ENCODE measurements around the gene SLC2A4RG.

The SLC2A4RG gene

DNA sequence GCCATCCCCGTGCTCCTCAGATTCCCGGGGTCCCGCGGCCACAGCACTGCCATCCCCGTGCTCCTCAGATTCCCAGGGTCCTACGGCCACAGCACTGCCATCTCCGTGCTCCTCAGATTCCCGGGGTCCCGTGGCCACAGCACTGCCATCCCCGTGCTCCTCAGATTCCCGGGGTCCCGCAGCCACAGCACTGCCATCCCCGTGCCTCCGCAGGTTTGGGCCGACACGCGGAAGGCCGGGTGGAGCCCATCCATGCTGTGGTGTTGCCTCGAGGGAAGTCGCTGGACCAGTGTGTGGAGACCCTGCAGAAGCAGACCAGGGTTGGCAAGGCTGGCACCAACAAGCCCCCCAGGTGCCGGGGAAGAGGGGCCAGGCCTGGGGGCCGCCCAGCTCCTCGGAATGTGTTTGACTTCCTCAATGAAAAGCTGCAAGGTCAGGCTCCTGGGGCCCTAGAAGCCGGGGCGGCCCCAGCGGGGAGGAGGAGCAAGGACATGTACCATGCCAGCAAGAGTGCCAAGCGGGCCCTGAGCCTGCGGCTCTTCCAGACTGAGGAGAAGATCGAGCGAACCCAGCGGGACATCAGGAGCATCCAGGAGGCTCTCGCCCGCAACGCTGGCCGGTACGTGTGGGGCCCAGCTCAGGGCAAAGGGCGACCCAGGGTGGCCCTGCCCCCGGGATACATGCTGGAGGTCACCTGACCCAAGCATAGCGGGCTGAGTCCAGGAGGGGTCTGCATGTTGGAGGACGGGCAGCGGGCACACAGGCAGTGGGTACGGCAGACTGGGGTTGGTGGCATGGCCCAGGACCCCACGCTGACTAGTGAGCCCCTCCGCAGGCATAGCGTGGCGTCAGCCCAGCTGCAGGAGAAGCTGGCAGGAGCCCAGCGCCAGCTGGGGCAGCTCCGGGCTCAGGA, 4.4 kb upstream of the SLC2A4RG start:
- H3K9ac ChIP-seq (ENCODE audit: low read length) = no peak overlapping the region
- H3K4me3 ChIP-seq (ENCODE audit: low read length) = no peak overlapping the region

DNA sequence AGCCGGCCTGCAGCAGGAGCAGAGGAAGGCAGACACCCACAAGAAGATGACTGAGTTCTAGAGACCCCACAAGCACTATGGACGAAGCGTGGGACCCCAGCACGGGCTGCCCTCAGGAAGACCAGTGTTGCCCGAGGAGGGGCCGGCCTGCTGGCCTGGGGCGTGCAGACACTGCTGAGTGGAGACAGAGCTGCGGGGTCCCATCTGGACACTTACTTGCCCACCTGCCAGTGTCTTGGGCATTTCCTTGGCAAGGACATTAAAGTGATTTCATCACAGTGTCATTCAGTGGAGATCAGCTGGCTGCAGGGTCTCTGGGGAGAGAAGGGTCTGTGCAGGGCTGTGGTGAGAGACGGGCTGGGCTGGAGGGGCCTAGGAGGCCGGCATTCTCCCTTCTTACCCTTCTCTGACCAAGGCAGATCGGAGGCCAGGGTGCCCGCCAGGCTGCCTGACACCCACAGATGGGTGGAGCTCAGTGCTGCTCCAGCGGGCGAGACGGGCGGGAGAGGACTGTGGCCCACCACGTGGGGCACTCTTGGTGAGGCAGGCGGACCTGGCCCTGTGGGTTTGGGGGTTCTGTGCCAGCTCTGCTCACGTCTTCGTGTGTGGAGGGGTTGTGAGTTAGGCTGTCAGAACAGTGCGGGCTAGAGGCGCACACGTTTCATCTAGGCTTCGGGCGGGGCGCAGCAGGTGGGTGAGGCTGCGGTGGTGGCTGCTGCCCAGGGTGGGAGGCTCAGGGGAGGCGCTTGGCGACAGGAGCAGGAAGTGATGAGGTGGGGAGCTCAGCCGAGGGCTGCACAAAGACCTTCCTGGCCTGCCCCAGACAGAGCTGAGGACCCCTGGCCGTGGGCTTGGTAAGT, 3.5 kb upstream of the SLC2A4RG start, which contains the start of gene LIME1:
TSS of gene LIME1 (plus strand) at position 806 of the 860 bp plus-strand sequence. CDS start 886 bp downstream, outside the sequence.
- no peaks in the 10 kb centered on the region for H3K27me3 ChIP-seq (ENCODE audit: control insufficient read depth, insufficient read depth, low read length)
- no peak within 1 kb of the TSS for H3K27ac ChIP-seq (ENCODE audit: low read depth, low read length)
- H3K4me3 ChIP-seq (ENCODE audit: low read length) = peak within 1 kb of the TSS; percentile 61
- H3K36me3 ChIP-seq (ENCODE audit: control insufficient read depth, insufficient read depth, low read length) = peaks cover 6% of the 10 kb centered on the region
- peaks cover 6% of the 10 kb centered on the region for H3K4me1 ChIP-seq (ENCODE audit: control insufficient read depth, insufficient read depth, low read length)
- no peak within 1 kb of the TSS for H3K9ac ChIP-seq (ENCODE audit: low read length)

More for the DNA sequence above, 4.4 kb upstream of the SLC2A4RG start:
- H3K36me3 ChIP-seq (ENCODE audit: control insufficient read depth, insufficient read depth, low read length) = peaks cover 6% of the 10 kb centered on the region
- H3K27me3 ChIP-seq (ENCODE audit: control insufficient read depth, insufficient read depth, low read length) = no peaks in the 10 kb centered on the region
- peaks cover 5% of the 10 kb centered on the region for H3K4me1 ChIP-seq (ENCODE audit: control insufficient read depth, insufficient read depth, low read length)
- no peak overlapping the region for H3K27ac ChIP-seq (ENCODE audit: low read depth, low read length)

DNA sequence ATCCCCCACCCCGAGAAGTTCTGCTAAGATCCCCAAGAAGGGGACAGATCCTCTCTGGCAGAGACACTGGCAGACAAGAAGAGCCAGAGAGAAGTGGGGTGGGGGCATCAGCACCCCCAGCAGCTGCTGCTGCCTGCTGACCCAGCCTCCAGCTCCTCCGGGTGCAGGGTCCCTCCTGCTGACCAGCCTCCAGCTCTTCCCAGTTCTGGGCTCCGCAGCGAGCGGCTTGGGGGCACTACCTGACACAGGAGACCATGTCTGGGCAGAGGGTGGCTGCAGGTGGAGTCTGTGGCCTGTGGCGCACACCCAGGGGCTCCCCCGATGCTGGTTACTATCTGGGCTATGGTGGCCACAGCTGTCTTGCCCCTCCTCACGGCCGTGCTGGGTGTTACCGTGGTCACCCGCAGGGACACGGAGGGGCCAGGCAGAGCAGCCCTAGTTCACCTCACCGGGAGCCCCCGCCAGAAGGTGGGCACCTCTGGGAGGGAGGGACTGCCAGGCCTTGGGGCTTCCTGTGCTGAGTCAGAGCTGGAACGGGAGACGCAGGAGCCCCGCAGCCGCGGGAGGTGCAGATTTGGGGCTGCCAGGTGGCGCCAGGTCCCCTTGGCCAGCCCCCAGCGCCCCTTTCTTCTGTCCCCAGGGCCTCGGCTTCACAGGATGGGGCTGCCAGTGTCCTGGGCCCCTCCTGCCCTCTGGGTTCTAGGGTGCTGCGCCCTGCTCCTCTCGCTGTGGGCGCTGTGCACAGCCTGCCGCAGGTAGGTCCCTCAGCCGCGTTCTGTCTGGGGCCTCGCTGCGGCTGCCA, 2.5 kb upstream of the SLC2A4RG start:
- H3K4me3 ChIP-seq (ENCODE audit: low read length) = peak overlapping the region; percentile 61
- H3K27ac ChIP-seq (ENCODE audit: low read depth, low read length) = no peak overlapping the region
- H3K27me3 ChIP-seq (ENCODE audit: control insufficient read depth, insufficient read depth, low read length) = no peaks in the 10 kb centered on the region
- H3K4me1 ChIP-seq (ENCODE audit: control insufficient read depth, insufficient read depth, low read length) = peaks cover 11% of the 10 kb centered on the region
- peaks cover 6% of the 10 kb centered on the region for H3K36me3 ChIP-seq (ENCODE audit: control insufficient read depth, insufficient read depth, low read length)
- H3K9ac ChIP-seq (ENCODE audit: low read length) = no peak overlapping the region

DNA sequence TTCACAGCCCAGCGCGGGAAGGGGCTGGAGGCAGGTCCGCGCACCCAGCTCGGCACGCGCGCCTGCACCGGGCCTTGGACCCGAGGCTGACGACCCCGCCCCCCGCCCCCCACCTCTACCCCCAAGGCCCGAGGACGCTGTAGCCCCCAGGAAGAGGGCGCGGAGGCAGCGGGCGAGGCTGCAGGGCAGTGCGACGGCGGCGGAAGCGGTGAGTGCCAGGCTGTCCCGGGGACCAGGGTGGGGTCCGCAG, 2.0 kb upstream of the SLC2A4RG start:
- Histone ChIP-seq H3K27ac (ENCODE audit: low read depth, low read length) (no peak overlapping the region), H3K9ac (ENCODE audit: low read length) (no peak overlapping the region), H3K36me3 (ENCODE audit: control insufficient read depth, insufficient read depth, low read length) (peaks cover 6% of the 10 kb centered on the region), H3K27me3 (ENCODE audit: control insufficient read depth, insufficient read depth, low read length) (no peaks in the 10 kb centered on the region), H3K4me3 (ENCODE audit: low read length) (peak overlapping the region; percentile 61), H3K4me1 (ENCODE audit: control insufficient read depth, insufficient read depth, low read length) (peaks cover 11% of the 10 kb centered on the region)

DNA sequence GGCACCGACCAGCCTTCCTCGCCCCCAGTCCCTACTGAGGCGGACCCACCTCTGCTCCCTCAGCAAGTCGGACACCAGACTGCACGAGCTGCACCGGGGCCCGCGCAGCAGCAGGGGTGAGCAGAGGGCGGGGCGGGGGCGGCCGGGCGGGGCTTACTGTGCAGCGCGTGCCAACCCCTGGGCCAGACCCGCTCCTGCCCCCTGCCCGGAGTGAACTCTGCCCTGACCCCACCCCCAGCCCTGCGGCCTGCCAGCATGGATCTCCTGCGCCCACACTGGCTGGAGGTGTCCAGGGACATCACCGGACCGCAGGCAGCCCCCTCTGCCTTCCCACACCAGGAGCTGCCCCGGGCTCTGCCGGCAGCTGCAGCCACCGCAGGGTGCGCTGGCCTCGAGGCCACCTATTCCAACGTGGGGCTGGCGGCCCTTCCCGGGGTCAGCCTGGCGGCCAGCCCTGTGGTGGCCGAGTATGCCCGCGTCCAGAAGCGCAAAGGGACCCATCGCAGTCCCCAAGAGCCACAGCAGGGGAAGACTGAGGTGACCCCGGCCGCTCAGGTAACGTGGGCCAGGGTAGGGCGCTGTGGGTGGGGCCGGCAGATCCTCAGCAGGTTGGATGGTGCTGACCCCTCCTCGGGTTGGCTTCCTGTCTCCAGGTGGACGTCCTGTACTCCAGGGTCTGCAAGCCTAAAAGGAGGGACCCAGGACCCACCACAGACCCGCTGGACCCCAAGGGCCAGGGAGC, 1.5 kb upstream of the SLC2A4RG start:
- Histone ChIP-seq H3K27me3 (ENCODE audit: control insufficient read depth, insufficient read depth, low read length) (no peaks in the 10 kb centered on the region), H3K27ac (ENCODE audit: low read depth, low read length) (no peak overlapping the region), H3K4me3 (ENCODE audit: low read length) (peak overlapping the region; percentile 43), H3K4me1 (ENCODE audit: control insufficient read depth, insufficient read depth, low read length) (peaks cover 11% of the 10 kb centered on the region), H3K36me3 (ENCODE audit: control insufficient read depth, insufficient read depth, low read length) (peaks cover 6% of the 10 kb centered on the region), H3K9ac (ENCODE audit: low read length) (no peak overlapping the region)

DNA sequence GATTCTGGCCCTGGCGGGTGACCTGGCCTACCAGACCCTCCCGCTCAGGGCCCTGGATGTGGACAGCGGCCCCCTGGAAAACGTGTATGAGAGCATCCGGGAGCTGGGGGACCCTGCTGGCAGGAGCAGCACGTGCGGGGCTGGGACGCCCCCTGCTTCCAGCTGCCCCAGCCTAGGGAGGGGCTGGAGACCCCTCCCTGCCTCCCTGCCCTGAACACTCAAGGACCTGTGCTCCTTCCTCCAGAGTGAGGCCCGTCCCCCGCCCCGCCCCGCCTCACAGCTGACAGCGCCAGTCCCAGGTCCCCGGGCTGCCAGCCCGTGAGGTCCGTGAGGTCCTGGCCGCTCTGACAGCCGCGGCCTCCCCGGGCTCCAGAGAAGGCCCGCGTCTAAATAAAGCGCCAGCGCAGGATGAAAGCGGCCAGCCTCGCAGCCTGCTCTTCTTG, 868 bp upstream of the SLC2A4RG start:
- Histone ChIP-seq H3K9ac (ENCODE audit: low read length) (no peak overlapping the region), H3K4me1 (ENCODE audit: control insufficient read depth, insufficient read depth, low read length) (peaks cover 11% of the 10 kb centered on the region), H3K27me3 (ENCODE audit: control insufficient read depth, insufficient read depth, low read length) (no peaks in the 10 kb centered on the region), H3K4me3 (ENCODE audit: low read length) (peak overlapping the region; percentile 71), H3K27ac (ENCODE audit: low read depth, low read length) (peak overlapping the region; percentile 75), H3K36me3 (ENCODE audit: control insufficient read depth, insufficient read depth, low read length) (peaks cover 3% of the 10 kb centered on the region)

DNA sequence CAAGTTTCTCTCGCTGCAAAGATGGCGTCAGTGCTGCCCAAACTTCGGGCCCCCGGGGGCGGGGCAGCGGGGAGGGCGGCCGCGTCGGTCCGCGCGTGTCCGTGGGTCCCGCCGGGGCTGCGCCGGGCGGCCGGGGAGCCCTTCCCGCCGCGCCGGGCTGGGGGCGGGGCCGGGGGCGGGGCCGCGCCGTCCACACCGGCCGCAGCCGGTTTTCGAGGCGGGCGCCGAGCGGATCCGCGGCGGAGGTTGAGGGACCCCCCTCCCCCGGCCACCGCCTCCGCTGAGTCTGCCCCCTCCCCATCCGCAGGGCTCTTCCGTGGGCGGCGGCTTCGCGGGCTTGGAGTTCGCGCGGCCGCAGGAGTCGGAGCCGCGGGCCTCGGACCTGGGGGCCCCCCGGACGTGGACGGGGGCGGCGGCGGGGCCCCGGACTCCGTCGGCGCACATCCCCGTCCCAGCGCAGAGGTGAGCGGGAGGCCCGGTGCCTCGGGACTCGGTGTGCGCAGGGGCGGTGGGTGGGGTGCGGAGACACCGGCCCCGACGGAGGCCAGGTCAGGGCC, 572 bp downstream of the SLC2A4RG start:
- H3K36me3 ChIP-seq (ENCODE audit: control insufficient read depth, insufficient read depth, low read length) = no peaks in the 10 kb centered on the region
- H3K4me3 ChIP-seq (ENCODE audit: low read length) = peak overlapping the region; percentile 70
- H3K4me1 ChIP-seq (ENCODE audit: control insufficient read depth, insufficient read depth, low read length) = peaks cover 11% of the 10 kb centered on the region
- H3K27me3 ChIP-seq (ENCODE audit: control insufficient read depth, insufficient read depth, low read length) = no peaks in the 10 kb centered on the region
- peak overlapping the region; percentile 96 for H3K27ac ChIP-seq (ENCODE audit: low read depth, low read length)
- H3K9ac ChIP-seq (ENCODE audit: low read length) = peak overlapping the region; percentile 86

DNA sequence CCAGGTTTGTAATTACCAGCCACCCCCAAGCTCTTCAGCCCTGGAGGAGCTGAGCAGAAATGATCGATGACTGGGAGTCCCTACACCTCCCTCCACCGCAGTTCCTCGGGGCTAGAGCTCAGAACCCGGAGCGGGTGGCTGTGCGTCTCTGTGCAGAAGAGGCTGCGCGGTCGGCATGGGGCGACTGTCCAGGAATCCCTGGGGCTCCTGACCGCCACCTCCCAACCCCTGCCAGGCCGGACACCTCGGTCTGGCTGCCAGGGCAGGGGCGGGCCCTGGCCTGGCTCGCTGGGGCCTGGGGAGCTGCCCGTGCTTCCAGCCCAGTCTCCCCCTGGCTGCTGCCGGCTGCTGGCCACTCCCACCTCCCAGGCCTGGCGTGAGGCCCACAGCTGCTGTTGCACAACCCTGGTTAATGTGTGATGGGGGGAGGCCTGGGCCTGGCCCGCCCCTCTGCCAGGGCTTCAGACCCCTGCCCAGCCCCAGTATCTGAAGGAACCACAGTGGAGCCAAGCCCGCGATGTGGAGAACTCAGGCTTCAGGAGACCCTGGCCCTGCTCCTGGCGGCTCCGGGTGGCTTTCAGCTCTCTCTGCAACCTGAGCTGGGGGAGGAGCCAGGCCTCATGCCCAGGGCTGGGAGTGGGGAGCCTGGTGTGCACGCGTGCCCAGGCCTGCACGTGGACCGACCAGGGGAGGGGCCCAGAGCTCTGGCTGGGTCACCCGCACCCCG, 1.2 kb downstream of the SLC2A4RG start:
- Histone ChIP-seq H3K9ac (ENCODE audit: low read length) (peak overlapping the region; percentile 86), H3K27me3 (ENCODE audit: control insufficient read depth, insufficient read depth, low read length) (no peaks in the 10 kb centered on the region), H3K4me1 (ENCODE audit: control insufficient read depth, insufficient read depth, low read length) (peaks cover 11% of the 10 kb centered on the region), H3K27ac (ENCODE audit: low read depth, low read length) (peak overlapping the region; percentile 96), H3K36me3 (ENCODE audit: control insufficient read depth, insufficient read depth, low read length) (no peaks in the 10 kb centered on the region), H3K4me3 (ENCODE audit: low read length) (peak overlapping the region; percentile 70)

DNA sequence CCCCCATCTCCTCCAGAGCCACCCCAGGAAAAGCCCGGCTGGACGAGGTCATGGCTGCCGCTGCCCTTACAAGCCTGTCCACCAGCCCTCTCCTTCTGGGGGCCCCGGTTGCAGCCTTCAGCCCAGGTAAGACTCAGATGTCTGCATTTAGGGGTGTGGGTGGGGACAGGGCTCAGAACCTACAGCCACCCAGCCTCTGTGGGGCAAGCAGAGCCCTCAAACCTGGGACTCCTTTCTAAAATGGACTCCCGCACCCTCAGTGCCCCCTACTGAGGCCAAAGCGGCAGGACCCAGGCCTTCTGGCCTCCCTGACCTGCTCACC, 1.7 kb downstream of the SLC2A4RG start:
- Histone ChIP-seq H3K4me1 (ENCODE audit: control insufficient read depth, insufficient read depth, low read length) (peaks cover 11% of the 10 kb centered on the region), H3K4me3 (ENCODE audit: low read length) (peak overlapping the region; percentile 70), H3K9ac (ENCODE audit: low read length) (no peak overlapping the region), H3K36me3 (ENCODE audit: control insufficient read depth, insufficient read depth, low read length) (peaks cover under 1% of the 10 kb centered on the region), H3K27me3 (ENCODE audit: control insufficient read depth, insufficient read depth, low read length) (no peaks in the 10 kb centered on the region), H3K27ac (ENCODE audit: low read depth, low read length) (peak overlapping the region; percentile 96)

DNA sequence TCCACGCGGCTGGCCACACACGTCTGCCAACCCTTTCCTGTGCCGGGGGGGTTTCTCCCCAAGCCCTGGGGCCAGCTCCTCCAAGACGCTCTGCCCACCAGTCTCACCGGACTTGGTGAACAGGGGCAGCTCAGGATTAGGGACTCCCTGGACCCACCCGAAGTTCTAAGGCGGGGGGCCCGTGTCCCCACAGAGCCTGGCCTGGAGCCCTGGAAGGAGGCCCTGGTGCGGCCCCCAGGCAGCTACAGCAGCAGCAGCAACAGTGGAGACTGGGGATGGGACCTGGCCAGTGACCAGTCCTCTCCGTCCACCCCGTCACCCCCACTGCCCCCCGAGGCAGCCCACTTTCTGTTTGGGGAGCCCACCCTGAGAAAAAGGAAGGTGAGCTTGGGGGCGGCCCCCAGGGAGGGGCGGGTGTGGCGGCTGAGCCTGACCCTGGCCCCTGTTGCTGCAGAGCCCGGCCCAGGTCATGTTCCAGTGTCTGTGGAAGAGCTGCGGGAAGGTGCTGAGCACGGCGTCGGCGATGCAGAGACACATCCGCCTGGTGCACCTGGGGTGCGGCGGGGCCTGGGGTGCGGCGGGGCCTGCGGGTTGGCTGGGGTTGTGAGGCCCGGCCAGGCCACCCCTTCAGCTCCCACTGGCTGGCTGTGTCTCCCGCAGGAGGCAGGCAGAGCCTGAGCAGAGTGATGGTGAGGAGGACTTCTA, 2.3 kb downstream of the SLC2A4RG start:
- Histone ChIP-seq H3K27me3 (ENCODE audit: control insufficient read depth, insufficient read depth, low read length) (no peaks in the 10 kb centered on the region), H3K9ac (ENCODE audit: low read length) (no peak overlapping the region), H3K27ac (ENCODE audit: low read depth, low read length) (peak overlapping the region; percentile 96), H3K4me3 (ENCODE audit: low read length) (peak overlapping the region; percentile 70), H3K4me1 (ENCODE audit: control insufficient read depth, insufficient read depth, low read length) (peaks cover 11% of the 10 kb centered on the region), H3K36me3 (ENCODE audit: control insufficient read depth, insufficient read depth, low read length) (peaks cover 2% of the 10 kb centered on the region)
